ENCODE data around the gene EPHB1.

DNA sequence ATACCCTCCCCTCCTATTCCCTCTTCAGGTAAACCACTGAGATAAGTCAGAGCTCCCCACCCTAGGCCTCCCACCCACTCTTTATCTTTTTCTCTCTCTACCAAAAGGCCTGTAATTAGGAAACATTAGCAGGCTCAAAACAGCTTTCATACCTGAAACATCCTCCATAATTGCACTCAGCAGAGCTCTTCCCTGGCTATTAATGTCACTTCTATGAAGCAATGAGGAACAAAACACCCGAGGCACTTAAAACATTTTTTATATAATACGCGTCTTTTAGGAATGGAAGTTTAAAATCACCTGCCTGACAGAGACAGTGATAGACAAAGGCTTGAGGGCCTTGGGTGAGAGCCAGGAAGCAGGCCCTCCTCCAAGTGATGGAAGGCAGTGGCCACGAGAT, 138.9 kb downstream of the EPHB1 start:
- TF ChIP-seq, protein P1, sequence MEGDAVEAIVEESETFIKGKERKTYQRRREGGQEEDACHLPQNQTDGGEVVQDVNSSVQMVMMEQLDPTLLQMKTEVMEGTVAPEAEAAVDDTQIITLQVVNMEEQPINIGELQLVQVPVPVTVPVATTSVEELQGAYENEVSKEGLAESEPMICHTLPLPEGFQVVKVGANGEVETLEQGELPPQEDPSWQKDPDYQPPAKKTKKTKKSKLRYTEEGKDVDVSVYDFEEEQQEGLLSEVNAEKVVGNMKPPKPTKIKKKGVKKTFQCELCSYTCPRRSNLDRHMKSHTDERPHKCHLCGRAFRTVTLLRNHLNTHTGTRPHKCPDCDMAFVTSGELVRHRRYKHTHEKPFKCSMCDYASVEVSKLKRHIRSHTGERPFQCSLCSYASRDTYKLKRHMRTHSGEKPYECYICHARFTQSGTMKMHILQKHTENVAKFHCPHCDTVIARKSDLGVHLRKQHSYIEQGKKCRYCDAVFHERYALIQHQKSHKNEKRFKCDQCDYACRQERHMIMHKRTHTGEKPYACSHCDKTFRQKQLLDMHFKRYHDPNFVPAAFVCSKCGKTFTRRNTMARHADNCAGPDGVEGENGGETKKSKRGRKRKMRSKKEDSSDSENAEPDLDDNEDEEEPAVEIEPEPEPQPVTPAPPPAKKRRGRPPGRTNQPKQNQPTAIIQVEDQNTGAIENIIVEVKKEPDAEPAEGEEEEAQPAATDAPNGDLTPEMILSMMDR (IDR thresholded peaks at IDR 0.05; ENCODE audit: insufficient read depth, low read length): no peak
- TF ChIP-seq, protein P2, sequence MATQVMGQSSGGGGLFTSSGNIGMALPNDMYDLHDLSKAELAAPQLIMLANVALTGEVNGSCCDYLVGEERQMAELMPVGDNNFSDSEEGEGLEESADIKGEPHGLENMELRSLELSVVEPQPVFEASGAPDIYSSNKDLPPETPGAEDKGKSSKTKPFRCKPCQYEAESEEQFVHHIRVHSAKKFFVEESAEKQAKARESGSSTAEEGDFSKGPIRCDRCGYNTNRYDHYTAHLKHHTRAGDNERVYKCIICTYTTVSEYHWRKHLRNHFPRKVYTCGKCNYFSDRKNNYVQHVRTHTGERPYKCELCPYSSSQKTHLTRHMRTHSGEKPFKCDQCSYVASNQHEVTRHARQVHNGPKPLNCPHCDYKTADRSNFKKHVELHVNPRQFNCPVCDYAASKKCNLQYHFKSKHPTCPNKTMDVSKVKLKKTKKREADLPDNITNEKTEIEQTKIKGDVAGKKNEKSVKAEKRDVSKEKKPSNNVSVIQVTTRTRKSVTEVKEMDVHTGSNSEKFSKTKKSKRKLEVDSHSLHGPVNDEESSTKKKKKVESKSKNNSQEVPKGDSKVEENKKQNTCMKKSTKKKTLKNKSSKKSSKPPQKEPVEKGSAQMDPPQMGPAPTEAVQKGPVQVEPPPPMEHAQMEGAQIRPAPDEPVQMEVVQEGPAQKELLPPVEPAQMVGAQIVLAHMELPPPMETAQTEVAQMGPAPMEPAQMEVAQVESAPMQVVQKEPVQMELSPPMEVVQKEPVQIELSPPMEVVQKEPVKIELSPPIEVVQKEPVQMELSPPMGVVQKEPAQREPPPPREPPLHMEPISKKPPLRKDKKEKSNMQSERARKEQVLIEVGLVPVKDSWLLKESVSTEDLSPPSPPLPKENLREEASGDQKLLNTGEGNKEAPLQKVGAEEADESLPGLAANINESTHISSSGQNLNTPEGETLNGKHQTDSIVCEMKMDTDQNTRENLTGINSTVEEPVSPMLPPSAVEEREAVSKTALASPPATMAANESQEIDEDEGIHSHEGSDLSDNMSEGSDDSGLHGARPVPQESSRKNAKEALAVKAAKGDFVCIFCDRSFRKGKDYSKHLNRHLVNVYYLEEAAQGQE (IDR thresholded peaks at IDR 0.05; ENCODE audit: insufficient replicate concordance, low read depth): no peak
